SIG-M5 (cell line): ENCODE data around the gene ELOVL1.

Source experiments
- DNase-seq: peaks from one replicate; lab custom pipeline; 2025; lab: John Stamatoyannopoulos, UW

ELOVL1 gene

DNA sequence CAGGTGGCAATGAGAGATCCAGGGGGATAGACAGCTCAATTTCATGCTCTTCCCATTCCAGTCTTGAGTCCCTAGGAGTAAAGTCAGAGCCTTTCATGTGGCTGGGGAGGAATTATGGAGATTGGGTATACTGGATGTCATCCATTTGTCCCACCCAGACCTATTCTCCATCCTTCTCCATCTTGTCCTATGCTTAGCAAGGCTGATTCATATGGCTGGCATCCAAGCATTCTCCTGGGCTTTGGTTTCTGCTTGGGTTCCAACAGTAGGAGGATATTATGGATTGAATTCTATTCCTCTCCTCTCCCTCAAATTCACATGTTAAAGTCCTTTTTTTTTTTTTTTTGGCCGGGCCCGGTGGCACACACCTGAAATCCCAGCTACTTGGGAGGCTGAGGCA is 12.9 kb downstream of the ELOVL1 start:
- DNase-seq, result no peak

DNA sequence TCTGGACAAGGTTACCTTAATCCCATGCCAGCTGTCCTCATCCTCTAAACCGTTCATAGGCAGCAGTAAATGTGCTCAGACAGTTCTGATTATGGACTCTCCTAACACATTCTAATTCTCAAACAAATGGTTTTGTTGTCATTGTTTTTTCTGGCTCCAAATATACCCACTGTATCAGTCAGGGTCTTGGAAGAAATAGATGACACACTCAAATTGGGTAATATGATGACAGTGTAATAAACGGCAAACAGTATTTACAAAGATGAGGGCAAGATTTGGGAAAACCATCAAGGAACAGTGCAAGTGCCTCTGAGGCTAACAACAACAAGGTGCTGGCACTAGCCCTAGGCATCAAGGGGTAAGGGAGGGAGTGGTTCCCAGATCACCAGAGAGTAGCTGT is 13.3 kb downstream of the ELOVL1 start:
- no peak for DNase-seq

DNA sequence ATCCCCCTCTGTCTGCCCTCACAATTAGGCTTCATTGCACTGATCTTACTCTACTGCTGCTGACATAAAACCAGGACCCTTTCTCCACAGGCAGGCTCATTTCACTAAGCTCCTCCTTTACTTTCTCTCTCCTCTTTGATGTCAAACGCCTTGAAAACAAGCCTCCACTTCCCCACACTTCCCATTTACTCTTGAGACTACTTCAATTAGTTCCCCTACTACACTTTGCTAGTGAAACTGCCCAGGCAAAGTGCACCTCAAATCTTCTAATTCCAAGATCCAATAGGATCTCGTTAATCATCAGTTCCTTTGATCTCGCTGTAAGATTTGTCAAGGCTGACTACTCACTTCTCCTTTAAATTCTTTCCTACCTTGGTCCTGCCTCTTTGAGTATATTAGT is 14.9 kb downstream of the ELOVL1 start:
- DNase-seq, result no peak

DNA sequence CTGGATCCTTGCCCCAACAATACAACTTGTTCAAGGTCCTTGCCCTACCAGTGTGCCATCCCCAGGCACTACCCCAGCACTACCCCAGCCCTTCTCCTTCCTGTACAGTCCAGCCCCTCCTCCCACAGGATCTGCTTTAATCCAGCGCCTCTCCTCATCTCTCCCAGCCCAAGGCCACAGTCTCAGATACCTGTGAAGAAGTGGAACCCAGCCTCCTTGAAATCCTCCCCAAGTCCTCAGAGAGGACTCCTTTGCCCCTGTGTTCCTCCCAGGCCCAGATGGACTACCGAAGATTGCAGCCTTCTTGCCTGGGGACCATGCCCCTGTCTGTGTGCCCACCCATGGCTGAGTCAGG is 15.5 kb downstream of the ELOVL1 start:
- DNase-seq, result no peak

DNA sequence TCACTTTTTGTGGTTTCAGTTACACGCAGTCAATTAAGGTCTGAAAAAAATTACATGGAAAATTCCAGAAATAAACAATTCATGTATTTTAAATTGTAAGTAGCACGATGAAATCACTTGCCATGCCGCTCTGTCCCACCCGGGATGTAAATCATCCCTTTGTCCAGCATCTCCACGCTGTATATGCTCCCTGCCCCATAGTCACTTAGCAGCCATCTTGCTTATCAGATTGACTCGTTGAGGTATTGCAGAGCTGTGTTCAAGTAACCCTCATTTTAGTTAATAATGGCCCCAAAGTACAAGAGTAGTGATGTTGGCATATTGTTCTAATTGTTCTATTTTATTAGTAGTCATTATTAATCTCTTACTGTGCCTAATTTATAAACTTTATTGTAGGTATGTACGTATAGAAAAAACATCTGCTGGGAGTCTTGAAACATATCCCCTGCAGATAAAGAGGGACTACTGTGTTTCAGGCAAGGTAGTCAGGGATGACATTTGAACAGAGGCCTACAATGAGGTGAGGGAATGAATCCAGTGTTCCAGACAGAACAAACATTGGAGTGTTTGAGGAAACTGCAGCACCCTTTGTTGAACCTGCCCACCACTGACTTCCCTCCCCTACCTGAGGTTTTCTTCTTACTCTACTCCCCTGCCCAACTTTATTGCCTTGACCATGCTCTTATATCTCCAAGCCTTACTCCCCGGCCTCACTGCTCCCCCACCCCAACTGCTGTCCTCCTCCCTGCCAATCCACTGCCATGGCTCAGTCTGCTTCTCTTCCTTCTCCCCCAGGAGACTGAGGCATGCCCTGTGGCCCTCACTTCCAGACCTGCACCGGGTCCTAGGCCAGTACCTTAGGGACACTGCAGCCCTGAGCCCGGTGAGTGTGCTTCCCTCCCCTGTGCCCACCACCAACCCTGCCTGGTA is 16.1 kb downstream of the ELOVL1 start:
- no peak for DNase-seq

DNA sequence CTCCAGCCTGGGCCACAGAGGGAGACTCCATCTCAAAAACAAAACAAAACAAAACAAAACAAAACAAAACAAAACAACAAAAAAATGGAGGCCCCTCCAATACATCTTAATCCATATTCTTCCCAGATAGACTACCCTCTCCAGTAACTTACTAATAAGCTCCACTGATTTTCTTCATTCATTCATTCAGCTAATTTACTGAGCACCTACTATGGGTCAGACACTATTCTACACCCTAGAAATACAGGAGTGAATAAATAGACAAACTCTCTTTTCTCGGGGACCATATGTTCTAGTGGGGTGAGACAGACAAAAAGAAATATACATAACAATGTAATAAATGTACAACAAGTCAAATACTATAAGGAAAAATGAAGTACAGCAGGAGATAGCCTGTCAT is 16.8 kb downstream of the ELOVL1 start:
- no peak for DNase-seq

DNA sequence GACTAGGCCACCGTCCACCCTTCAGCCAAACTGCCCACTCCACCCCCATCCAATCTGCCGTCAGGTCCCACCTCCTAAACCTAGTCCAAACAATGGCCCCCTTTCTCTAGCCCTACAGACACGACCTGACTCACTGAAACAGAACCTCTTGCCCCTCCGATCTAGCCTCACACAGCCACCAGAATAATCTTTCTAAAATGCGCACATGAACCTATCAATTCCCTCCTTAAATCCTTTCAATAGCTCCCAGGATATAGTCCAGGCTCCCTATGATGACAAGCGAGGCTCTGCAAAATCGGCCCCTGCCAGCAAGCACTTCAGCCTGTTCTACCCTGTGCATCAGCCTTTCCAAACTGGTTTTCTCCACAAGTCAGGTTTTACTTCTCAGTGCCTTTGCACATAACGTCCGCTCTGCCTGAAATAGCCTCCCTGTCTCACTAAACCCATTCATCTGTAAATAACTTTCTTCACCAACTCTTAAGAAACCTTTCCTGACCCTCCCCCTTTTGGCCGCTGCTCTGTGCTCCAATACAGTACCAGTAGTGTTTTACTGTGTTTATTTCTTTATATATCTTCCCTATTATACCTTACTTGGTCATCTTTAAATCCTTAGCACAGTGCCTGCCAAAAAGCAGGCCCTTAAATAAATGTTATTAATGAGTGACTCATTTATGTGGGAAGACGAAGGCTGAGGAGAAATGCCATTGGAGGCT is 18.1 kb downstream of the ELOVL1 start:
- no peak for DNase-seq

DNA sequence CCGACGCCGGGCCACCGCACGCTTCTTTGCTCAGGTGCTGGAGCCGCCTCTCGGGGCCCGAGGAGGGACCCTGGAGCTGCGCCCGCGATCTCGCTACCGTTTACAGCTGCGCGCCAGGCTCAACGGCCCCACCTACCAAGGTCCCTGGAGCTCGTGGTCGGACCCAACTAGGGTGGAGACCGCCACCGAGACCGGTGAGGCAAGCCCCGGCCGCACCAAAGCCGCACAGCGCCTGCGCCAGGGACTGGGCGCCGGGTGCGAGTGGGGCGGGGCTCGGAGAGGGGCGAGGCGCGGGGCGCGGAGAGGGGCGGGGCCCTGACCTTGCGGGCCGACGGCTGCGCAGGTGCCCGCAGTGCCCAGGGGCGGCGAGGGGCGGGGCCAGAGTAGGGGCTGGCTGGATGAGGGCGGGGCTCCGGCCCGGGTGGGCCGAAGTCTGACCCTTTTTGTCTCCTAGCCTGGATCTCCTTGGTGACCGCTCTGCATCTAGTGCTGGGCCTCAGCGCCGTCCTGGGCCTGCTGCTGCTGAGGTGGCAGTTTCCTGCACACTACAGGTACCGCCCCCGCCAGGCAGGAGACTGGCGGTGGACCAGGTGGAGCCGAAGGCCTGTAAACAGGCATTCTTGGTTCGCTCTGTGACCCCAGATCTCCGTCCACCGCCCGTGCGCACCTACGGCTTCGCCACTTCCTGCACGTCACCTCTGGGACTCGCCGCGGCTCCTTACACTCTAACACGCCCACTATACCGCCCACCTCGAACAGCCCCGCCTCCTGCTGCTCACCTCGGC is 18.8 kb downstream of the ELOVL1 start:
- DNase-seq, result no peak

DNA sequence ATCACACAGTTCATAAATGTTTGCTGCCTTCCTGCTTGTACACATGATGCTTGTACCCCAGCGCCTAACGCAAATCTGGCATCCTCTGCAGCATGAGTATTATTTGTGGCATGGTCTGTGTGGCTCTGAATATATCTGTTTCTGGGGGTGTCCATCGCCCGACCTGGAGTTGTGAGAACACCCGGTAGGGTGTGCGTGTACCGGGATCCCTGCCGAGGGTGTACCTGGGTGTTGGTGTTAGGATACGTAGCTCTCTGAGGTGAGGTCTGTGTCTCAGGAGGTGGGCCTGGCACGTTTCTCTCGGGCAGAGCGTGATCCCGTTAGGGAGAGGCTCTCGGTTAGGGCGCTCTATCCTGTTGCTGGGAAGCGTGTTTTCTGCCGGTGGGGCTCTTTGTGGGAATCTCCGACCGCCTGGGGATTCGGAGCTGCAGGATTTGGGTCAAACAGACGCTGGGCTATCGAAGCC is 19.4 kb downstream of the ELOVL1 start:
- DNase-seq, result no peak

DNA sequence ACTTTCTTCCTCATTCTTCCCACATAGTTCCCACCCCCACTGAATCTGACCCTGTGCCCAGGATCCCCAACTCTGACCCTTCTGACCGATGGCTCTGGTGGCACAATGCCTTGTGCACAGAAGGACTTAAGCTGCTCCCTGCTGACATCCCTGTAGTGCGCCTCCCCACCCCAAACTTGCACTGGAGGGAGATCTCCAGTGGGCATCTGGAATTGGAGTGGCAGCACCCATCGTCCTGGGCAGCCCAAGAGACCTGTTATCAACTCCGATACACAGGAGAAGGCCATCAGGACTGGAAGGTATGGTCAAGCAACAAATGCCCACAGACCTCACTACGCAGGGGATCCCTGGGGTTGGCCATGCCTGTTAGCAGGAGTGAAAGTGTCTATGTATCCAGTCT is 21.2 kb downstream of the ELOVL1 start:
- no peak for DNase-seq

DNA sequence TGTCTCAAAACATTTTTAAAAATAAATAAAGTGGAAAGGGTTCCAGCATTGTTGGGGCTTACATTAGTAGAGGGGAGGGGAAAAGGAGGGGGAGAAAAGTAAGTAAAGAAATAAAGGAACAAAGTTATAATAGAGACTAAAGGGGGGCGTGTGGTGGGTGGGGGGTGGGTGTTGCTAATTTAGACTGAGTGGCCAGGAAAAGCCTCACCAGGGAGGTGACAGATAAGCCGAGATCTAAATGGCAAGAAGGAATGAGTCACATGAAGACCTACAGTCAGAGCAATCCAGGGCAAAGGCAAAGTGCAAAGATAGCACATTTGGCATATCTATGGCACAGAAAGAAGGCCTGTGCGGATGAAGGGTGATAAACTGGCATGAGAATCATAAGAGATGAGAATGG is 22.7 kb downstream of the ELOVL1 start:
- no peak for DNase-seq

DNA sequence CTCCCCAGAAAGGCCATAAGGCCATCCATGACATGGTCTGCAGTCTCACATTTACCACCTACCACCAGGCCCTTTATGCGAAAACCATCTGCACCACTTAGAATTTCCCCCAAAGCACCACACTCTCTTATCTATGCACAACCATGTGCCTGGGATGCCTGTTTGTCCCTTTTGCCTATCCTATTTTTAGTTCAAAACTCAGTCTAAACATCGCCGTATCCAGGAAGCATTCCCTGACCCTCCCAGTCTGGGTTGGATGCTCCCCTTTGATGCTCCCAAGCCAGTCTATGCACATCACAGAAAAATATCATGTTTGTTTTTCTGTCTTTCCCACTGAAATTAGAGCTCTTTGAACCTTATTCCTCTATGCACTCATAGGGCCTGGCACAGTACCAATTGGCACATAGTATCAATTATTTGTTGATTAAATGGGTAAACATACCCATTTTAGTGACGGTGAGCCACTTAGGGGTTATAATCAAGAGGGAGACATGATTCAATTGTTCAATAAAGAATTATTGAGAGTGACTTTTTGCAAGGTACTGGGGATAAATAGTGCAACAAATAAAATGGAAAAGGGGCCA is 23.5 kb downstream of the ELOVL1 start:
- no peak for DNase-seq

DNA sequence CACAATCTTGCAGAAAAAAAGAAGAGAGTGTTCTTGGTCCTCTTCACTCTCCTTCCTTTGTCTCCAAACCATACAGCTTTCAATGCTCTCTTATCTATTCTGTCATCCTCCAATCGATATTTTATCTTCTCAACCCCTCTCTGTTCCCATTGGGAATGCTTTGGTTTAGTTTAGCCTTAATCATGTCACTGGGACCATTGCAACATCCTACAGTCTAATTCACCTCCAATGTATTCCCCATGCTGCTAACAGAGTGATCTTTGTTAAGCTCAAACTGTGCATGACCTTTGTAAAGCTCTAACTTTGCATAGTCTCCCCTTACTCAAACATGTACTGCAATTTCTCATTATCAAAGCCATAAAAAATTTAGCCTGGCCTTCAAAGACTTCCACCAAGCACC is 27.3 kb downstream of the ELOVL1 start:
- DNase-seq, result no peak

DNA sequence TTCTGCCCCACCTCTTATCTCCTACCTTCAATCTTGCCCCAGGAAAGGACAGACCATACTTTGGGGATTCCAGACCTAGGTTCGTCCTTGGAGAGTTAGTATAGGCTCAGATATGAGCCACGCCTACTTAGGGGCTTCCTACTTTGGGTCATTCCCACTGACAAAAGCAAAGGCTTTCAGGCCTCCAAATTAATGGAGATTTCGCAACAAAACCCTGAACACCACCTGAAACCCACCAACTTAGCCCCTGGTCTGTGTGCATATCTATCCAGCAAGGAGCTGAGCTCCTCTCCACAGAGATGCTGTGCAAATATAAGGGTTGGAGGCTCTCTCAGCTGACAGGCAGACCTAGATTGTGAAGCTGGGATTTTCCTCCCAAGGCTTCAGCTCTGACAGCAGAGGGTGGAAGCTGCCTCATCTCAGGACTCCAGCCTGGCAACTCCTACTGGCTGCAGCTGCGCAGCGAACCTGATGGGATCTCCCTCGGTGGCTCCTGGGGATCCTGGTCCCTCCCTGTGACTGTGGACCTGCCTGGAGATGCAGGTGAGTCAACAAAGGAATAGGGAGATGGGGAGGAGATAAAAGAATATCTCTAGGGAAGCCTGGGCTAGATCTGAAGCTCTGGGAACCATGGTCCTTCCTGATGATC is 28.1 kb downstream of the ELOVL1 start:
- DNase-seq, result no peak

DNA sequence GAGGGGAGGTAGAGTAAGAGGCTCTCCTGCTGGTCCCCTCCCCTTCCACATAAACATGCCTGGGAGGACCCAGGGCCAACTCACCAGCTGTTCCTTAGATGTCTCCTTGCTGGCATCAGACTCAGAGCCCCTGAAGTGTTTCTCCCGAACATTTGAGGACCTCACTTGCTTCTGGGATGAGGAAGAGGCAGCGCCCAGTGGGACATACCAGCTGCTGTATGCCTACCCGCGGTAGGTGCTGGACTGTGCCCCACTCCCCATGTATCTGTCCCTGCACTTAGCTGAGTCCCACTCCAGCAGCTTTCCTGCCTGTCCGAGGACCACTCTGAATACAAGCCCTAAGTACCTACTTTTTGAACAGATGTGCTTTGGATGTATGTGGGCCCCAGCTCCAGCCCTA is 29.8 kb downstream of the ELOVL1 start:
- DNase-seq, result no peak

DNA sequence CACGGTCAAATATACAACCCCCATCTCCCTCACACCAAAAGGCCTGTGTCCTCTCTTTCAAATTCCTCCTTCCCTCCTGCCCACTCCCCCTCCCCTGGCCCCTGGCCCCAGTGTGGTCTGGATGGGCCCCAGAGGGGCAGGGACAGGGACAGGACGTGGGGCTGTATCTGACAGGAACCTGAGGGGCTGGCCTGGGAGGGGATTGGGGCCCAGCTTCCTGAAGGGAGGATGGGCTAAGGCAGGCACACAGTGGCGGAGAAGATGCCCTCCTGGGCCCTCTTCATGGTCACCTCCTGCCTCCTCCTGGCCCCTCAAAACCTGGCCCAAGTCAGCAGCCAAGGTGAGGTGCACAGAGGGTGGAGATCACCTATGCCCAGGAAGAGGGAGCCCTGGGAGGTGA is 30.2 kb downstream of the ELOVL1 start, which contains the start of gene MPL:
Gene MPL, plus strand, starts transcription at position 231 of the 400 bp plus-strand sequence. Its CDS starts 31 bp downstream, at position 262.
- DNase-seq, result no peak

DNA sequence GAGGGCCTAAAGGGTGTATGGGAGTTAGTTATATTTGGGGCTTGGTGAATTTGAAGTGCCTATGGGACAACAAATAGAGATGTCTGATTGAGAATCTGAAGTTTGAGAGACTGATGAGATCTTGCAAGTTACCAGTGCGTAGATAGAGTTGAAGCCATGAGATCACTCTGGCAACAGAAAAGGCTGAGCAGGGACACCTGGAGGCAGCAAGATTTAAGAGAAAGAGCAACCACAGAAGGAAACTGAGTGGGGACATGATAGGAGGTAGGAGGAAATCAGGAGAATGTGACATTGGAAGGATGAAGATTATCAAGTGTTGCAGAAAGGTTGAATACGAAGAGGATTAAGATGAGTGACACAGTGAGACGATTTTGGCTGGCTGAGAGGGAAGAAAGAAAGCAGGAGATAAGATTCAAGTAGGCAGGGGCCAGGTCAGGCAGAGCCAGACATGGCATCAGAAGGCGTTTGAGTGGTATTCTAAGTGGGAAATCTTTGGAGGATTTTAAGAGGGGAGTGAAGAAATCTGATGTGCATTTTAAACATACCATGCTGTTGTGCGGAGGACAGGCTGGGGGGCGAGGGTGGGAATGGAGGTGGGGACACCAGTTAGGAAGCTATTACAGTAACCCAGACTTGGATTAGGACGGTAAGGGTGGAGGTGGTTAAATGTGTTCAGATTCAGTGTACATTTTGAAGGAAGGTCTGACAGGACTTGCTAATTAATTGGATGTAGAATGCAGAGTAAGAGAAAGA is 33.2 kb downstream of the ELOVL1 start:
- no peak for DNase-seq

DNA sequence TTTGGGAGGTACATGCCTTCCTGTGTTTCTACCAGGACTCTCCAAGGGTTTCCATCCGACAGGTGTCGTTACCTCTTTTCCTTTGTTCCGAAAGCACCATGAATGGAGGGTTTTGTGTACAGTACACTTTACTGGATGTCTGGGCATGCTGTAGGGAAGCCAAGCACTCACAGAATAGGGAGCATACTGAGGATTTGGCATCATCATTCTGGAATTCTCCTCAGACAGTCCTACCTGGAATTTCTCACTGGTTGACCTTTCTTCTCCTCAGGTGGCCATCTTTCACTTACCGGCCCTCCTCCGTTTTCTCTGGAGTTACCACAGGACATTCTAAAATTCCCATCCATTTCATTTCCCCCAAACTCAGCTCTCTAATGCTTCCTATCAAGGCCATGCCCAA is 36.1 kb downstream of the ELOVL1 start:
- no peak for DNase-seq

DNA sequence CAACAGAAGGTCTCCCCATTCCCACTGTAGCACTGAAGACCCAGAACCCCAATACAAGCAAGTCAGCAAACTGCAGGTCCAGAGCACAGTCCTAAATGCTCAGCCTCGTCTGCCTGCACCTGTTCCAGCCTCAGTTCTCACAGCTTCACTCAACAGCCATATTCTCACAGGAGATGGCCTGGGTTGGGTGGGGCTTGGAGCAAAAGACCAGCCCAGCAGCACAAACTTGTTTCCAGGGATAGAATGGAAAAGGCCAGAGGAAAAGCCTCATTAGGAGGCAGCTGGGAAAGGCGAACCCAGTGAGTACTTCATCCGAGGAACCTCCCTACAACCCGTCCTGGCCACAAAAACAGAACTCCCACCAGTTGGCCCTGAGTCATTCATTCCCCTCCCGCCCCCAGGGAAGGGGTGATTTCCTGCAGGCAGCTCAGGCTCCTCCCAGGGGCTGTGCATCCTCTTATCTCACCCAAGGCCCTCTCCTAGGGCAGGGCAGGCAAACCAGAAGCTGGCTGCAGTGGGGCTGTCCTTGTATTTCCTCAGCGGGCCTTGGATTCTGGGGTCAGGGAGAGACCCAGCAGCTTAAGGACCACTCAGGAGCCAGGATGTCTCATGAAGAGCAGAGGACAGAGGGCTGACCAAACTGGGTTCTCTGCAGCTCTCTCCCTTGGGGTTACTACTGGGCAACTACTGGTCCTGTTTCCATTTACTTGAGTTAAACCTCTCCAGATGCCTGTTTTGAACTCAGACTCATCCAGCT is 37.6 kb downstream of the ELOVL1 start:
- no peak for DNase-seq
